ENCODE data around the gene CNGA3. TPM values are rescaled to one million over a fixed set of nuclear protein-coding genes. Genes with fewer than 3 reads are reported as not detected.

Gene CNGA3
- total and polyA plus RNA-seq, 10 of the 15 experiments (the other 5 are each of a cell fraction or from before 2014, with no cell fraction given) = not detected

DNA sequence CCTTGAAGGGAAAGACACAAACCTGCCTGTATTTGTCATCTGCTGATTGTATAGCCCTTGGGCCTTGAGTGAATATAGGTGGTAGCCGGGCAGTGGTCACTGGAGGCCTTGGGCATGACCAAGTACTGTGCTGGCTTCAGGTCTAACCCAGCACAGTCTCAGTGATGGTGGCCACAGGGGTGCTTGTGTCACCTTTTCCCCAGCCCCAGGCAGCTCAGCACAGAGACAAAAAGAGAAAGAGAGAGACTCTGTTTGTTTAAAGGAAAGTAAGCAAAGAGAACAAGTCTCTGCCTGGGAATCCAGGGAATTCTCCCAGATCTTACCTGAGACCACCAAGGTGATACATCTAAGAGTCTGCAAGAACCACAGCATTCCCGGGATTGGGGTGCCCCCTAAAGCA lies 59.0 kb downstream of the CNGA3 start:
- POLR2A ChIA-PET = no interaction called here

More for the DNA sequence above, 59.0 kb downstream of the CNGA3 start:
- ATAC-seq = no peak
- no peaks in the 10 kb centered on the region for H3K9me3 ChIP-seq (replicated peaks; ENCODE audit: control insufficient read depth, insufficient read depth, low read length)
- H2AFZ ChIP-seq (ENCODE audit: control insufficient read depth, low read depth, low read length) = no peak overlapping the region
- SMC1A ChIA-PET (ENCODE audit: uncharacterized antibody, unreplicated experiment) = no interaction called here
- H3K27me3 ChIP-seq (replicated peaks in 1 of 2; ENCODE audit: control insufficient read depth in 2 of 2, insufficient read depth in 2 of 2, low read length in 1 of 2) = peaks cover 0 to 4% of the 10 kb centered on the region in 2 experiments; a peak in 3 of 4 replicates
- no TSS peak for BruUV-seq (replicated peaks)
- no peak overlapping the region for H3K4me3 ChIP-seq
- CTCF ChIA-PET = interaction anchor here (0.7 kb wide), 1 partner anchor 137 kb away, joined by 4 read pairs; no protein-coding TSS in a partner anchor
- H3K4me1 ChIP-seq (ENCODE audit: control insufficient read depth, insufficient read depth, low read length) = no peaks in the 10 kb centered on the region
- intact Hi-C loops (cut with micrococcal nuclease; ENCODE audit: unreplicated experiment) = no loop called here
- RAD21 ChIA-PET (ENCODE audit: unreplicated experiment) = no interaction called here
- no peak for DNase-seq (ENCODE audit: low read depth, low spot score)
- H4K20me1 ChIP-seq (ENCODE audit: control insufficient read depth, insufficient read depth) = no peaks in the 10 kb centered on the region
- H3K4me2 ChIP-seq (ENCODE audit: control insufficient read depth, insufficient read depth) = no peak overlapping the region
- FAIRE-seq = no peak
- in situ Hi-C loops (cut with MboI) = loop anchor here (25.0 kb wide), 1 partner anchor 657 kb away; no protein-coding TSS in a partner anchor
- no peak overlapping the region for H3K9ac ChIP-seq (ENCODE audit: control insufficient read depth, insufficient read depth, low read length)
- no peak for TF ChIP-seq TBL1XR1 (IDR thresholded peaks at IDR 0.05; ENCODE audit: low read depth, low read length)
- TF ChIP-seq, protein P1, sequence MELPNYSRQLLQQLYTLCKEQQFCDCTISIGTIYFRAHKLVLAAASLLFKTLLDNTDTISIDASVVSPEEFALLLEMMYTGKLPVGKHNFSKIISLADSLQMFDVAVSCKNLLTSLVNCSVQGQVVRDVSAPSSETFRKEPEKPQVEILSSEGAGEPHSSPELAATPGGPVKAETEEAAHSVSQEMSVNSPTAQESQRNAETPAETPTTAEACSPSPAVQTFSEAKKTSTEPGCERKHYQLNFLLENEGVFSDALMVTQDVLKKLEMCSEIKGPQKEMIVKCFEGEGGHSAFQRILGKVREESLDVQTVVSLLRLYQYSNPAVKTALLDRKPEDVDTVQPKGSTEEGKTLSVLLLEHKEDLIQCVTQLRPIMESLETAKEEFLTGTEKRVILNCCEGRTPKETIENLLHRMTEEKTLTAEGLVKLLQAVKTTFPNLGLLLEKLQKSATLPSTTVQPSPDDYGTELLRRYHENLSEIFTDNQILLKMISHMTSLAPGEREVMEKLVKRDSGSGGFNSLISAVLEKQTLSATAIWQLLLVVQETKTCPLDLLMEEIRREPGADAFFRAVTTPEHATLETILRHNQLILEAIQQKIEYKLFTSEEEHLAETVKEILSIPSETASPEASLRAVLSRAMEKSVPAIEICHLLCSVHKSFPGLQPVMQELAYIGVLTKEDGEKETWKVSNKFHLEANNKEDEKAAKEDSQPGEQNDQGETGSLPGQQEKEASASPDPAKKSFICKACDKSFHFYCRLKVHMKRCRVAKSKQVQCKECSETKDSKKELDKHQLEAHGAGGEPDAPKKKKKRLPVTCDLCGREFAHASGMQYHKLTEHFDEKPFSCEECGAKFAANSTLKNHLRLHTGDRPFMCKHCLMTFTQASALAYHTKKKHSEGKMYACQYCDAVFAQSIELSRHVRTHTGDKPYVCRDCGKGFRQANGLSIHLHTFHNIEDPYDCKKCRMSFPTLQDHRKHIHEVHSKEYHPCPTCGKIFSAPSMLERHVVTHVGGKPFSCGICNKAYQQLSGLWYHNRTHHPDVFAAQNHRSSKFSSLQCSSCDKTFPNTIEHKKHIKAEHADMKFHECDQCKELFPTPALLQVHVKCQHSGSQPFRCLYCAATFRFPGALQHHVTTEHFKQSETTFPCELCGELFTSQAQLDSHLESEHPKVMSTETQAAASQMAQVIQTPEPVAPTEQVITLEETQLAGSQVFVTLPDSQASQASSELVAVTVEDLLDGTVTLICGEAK (IDR thresholded peaks at IDR 0.05; ENCODE audit: borderline replicate concordance) = no peak
- WGBS (ENCODE audit: insufficient coverage, insufficient replicate concordance, low lambda C conversion rate, missing lambda C conversion rate) = 16% methylated on average over 2 of the region's 2 CpGs
- no peak overlapping the region for H3K27ac ChIP-seq (ENCODE audit: control insufficient read depth, insufficient read depth)
- H3K79me2 ChIP-seq (ENCODE audit: control insufficient read depth, insufficient read depth, low read length) = no peaks in the 10 kb centered on the region
- H3K36me3 ChIP-seq (ENCODE audit: control insufficient read depth in 2 of 2, insufficient read depth in 2 of 2, low read length in 1 of 2) = no peaks in the 10 kb centered on the region; a peak in 1 of 4 replicates
